Breast epithelium (tissue), 4 donors: Measurements from ENCODE around the gene PRR33. TPM values are rescaled to one million over a fixed set of nuclear protein-coding genes. Genes with fewer than 3 reads are reported as not detected.

Source experiments
- DNase-seq, 2 donors: peaks; one replicate each; pipeline ENCODE4 v3.0.0-alpha.2; 2019; ENCODE audit warnings: low spot score in 2 of 2
- H3K27ac ChIP-seq, 2 donors: fragments of 200-600 bp; sonication (generic) in 1 of 2; one replicate each; pipeline ENCODE4 v1.5.1; 2016 to 2019; ENCODE audit warnings: mild to moderate bottlenecking in 1 of 2
- H3K27me3 ChIP-seq, 2 donors: fragments of 200-600 bp; sonication (generic) in 1 of 2; one replicate each; pipeline versions ENCODE4 v1.5.1 to v1.6.0; 2017 to 2019; ENCODE audit warnings: control low read depth in 1 of 2, mild to moderate bottlenecking in 1 of 2
- H3K36me3 ChIP-seq: fragments of 200-600 bp; one replicate; pipeline ENCODE4 v1.5.1; 2019
- H3K4me1 ChIP-seq, 2 donors: fragments of 200-600 bp; sonication (generic); one replicate each; pipeline ENCODE4 v1.5.1; 2016 to 2019; ENCODE audit warnings: control low read depth in 1 of 2
- H3K4me3 ChIP-seq, 3 donors: fragments of 200-600 bp; sonication (generic); 1 replicate in 2 of 3; 2 replicates in 1 of 3; pipeline ENCODE4 v1.5.1; 2016 to 2019; ENCODE audit warnings: mild to moderate bottlenecking in 3 of 3, moderate library complexity in 2 of 3
- H3K9me3 ChIP-seq, 2 donors: fragments of 200-600 bp; sonication (generic) in 1 of 2; one replicate each; pipeline ENCODE4 v1.5.1; 2016 to 2019; ENCODE audit warnings: control low read depth in 1 of 2
- POLR2A ChIP-seq: fragments of 450-650 bp; IDR thresholded peaks from one replicate; pipeline ENCODE4 v1.6.1; 2016; ENCODE audit warnings: antibody characterized with exemption, mild to moderate bottlenecking, moderate library complexity
- POLR2AphosphoS5 ChIP-seq, 3 donors: sonication (generic); formaldehyde crosslinking; IDR thresholded peaks; one replicate each; pipeline ENCODE4 v1.6.1; 2017; ENCODE audit warnings: antibody characterized with exemption in 3 of 3
- intact Hi-C: fragments of 100-400 bp; cut with DNase I; formaldehyde crosslinking; loops from one replicate; pipeline ENCODE4 v1.15.1; 2023; ENCODE audit warnings: low total_unique reads
- total RNA-seq, 3 donors: library from RNA; depleted of rRNA; stranded (reverse); fragments of >200 nt; gene quantifications; one replicate each; pipeline ENCODE4 v1.1.0, GENCODE V29; 2016
- TF ChIP-seq, protein P1 (sequence below), 3 donors: fragments of 450-650 bp; IDR thresholded peaks; one replicate each; pipeline ENCODE4 v1.5.1; 2016 to 2017; ENCODE audit warnings: antibody characterized with exemption in 3 of 3, mild to moderate bottlenecking in 3 of 3, moderate library complexity in 3 of 3

Gene PRR33
- total RNA-seq, 3 donors from 2014 or later, result not detected

- Histone ChIP-seq H3K27ac (peak overlapping the region; percentile 50 to 97), H3K4me3 (peak overlapping the region; percentile 40 to 55 (median 40)), H3K36me3 (no peaks in the 10 kb centered on the region), H3K9me3 (no peaks in the 10 kb centered on the region), H3K27me3 (no peaks in the 10 kb centered on the region), H3K4me1 (peaks cover 0 to 3% of the 10 kb centered on the region in 2 donors)
- intact Hi-C loops, result no loop called here
- TF ChIP-seq, protein P1, sequence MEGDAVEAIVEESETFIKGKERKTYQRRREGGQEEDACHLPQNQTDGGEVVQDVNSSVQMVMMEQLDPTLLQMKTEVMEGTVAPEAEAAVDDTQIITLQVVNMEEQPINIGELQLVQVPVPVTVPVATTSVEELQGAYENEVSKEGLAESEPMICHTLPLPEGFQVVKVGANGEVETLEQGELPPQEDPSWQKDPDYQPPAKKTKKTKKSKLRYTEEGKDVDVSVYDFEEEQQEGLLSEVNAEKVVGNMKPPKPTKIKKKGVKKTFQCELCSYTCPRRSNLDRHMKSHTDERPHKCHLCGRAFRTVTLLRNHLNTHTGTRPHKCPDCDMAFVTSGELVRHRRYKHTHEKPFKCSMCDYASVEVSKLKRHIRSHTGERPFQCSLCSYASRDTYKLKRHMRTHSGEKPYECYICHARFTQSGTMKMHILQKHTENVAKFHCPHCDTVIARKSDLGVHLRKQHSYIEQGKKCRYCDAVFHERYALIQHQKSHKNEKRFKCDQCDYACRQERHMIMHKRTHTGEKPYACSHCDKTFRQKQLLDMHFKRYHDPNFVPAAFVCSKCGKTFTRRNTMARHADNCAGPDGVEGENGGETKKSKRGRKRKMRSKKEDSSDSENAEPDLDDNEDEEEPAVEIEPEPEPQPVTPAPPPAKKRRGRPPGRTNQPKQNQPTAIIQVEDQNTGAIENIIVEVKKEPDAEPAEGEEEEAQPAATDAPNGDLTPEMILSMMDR (IDR thresholded peaks at IDR 0.05), result no peak
- TF ChIP-seq POLR2A (no peak), POLR2AphosphoS5 (IDR thresholded peaks at IDR 0.05) (no peak)
- DNase-seq, result no peak
These were observed 20.2 kb downstream of the PRR33 start for GRCh38 chr11:1871531-1871930.

GRCh38 chr11:1870721-1871466, 20.8 kb downstream of the PRR33 start:
- Histone ChIP-seq H3K27ac (peak overlapping the region; percentile 50 to 97), H3K9me3 (no peaks in the 10 kb centered on the region), H3K36me3 (no peaks in the 10 kb centered on the region), H3K4me1 (no peaks in the 10 kb centered on the region), H3K27me3 (no peaks in the 10 kb centered on the region), H3K4me3 (peak overlapping the region; percentile 40 to 55 (median 40))
- intact Hi-C loops, result no loop called here
- no peak for DNase-seq
- TF ChIP-seq, protein P1 (IDR thresholded peaks at IDR 0.05), result no peak
- no peak for TF ChIP-seq POLR2A
- TF ChIP-seq POLR2AphosphoS5 (IDR thresholded peaks at IDR 0.05), result no peak

DNA sequence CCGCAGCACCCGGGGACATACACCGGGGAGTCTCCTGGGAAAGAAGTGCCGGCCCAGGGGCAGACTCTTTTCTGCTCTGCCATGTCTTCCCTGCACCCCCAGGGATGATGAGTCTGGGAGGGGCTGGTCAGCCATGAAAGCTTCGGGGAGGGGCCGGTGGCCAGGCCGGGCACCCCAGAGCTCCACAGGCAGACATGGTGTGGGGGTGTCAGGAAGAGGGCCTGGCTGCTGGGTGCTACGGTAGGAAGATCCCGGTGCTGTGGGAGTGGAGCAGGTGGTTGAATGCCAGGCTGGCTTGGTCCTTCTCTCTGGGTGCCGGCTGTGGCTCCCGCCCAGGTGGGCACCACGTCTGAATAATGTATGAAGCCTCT, 21.4 kb downstream of the PRR33 start:
- Histone ChIP-seq H3K4me1 (no peaks in the 10 kb centered on the region), H3K9me3 (no peaks in the 10 kb centered on the region), H3K36me3 (no peaks in the 10 kb centered on the region), H3K4me3 (peak overlapping the region; percentile 40 to 55 (median 40)), H3K27me3 (no peaks in the 10 kb centered on the region), H3K27ac (peak overlapping the region in 1 of 2 donors; percentile 97)
- intact Hi-C loops, result no loop called here
- TF ChIP-seq, protein P1 (IDR thresholded peaks at IDR 0.05), result no peak
- TF ChIP-seq POLR2A, result no peak
- no peak for TF ChIP-seq POLR2AphosphoS5 (IDR thresholded peaks at IDR 0.05)
- no peak for DNase-seq

GRCh38 chr11:1869427-1870325, 22.0 kb downstream of the PRR33 start:
- H3K4me3 ChIP-seq, result peak overlapping the region; percentile 40 to 55 (median 40)
- H3K27ac ChIP-seq, result peak overlapping the region in 1 of 2 donors; percentile 97
- intact Hi-C loops, result no loop called here
- TF ChIP-seq, protein P1 (IDR thresholded peaks at IDR 0.05), result no peak
- TF ChIP-seq POLR2A (no peak), POLR2AphosphoS5 (IDR thresholded peaks at IDR 0.05) (no peak)
- H3K9me3 ChIP-seq, result no peaks in the 10 kb centered on the region
- DNase-seq, result no peak
- H3K27me3 ChIP-seq, result no peaks in the 10 kb centered on the region
- H3K36me3 ChIP-seq, result no peaks in the 10 kb centered on the region
- H3K4me1 ChIP-seq, result peaks cover 2% of the 10 kb centered on the region in 2 donors
